ENCODE data around the gene DIAPH2.

Gene DIAPH2

GRCh38 chrX:97597954-97598353 is 913.3 kb downstream of the DIAPH2 start:
- no peaks in the 10 kb centered on the region for H3K27me3 ChIP-seq
- TF ChIP-seq CTCF (IDR thresholded peaks at IDR 0.05) = no peak
- no peaks in the 10 kb centered on the region for H3K9me3 ChIP-seq
- no peak overlapping the region for H3K4me3 ChIP-seq (ENCODE audit: low read depth in 1 of 2, low read length in 1 of 2)
- no peaks in the 10 kb centered on the region for H3K36me3 ChIP-seq
- no peak overlapping the region for H3K27ac ChIP-seq
- H3K4me1 ChIP-seq (ENCODE audit: control insufficient read depth in 1 of 2, insufficient read depth in 1 of 2, low read depth in 1 of 2, low read length in 1 of 2) = no peaks in the 10 kb centered on the region

GRCh38 chrX:97602465-97603258 is 918.0 kb downstream of the DIAPH2 start:
- Histone ChIP-seq H3K27ac (no peak overlapping the region), H3K9me3 (no peaks in the 10 kb centered on the region), H3K4me3 (ENCODE audit: low read depth in 1 of 2, low read length in 1 of 2) (no peak overlapping the region), H3K36me3 (no peaks in the 10 kb centered on the region), H3K4me1 (ENCODE audit: control insufficient read depth in 1 of 2, insufficient read depth in 1 of 2, low read depth in 1 of 2, low read length in 1 of 2) (no peaks in the 10 kb centered on the region), H3K27me3 (no peaks in the 10 kb centered on the region)
- TF ChIP-seq CTCF (IDR thresholded peaks at IDR 0.05) = no peak

- H3K9me3 ChIP-seq = no peaks in the 10 kb centered on the region
- no peak overlapping the region for H3K27ac ChIP-seq
- no peak for TF ChIP-seq CTCF (IDR thresholded peaks at IDR 0.05)
- H3K4me1 ChIP-seq (ENCODE audit: control insufficient read depth in 1 of 2, insufficient read depth in 1 of 2, low read depth in 1 of 2, low read length in 1 of 2) = no peaks in the 10 kb centered on the region
- H3K36me3 ChIP-seq = no peaks in the 10 kb centered on the region
- no peak overlapping the region for H3K4me3 ChIP-seq (ENCODE audit: low read depth in 1 of 2, low read length in 1 of 2)
- no peaks in the 10 kb centered on the region for H3K27me3 ChIP-seq
These were observed 920.6 kb downstream of the DIAPH2 start for GRCh38 chrX:97605271-97605670.

- Histone ChIP-seq H3K9me3 (no peaks in the 10 kb centered on the region), H3K27me3 (no peaks in the 10 kb centered on the region), H3K4me3 (ENCODE audit: low read depth in 1 of 2, low read length in 1 of 2) (no peak overlapping the region), H3K4me1 (ENCODE audit: control insufficient read depth in 1 of 2, insufficient read depth in 1 of 2, low read depth in 1 of 2, low read length in 1 of 2) (no peaks in the 10 kb centered on the region), H3K36me3 (no peaks in the 10 kb centered on the region), H3K27ac (no peak overlapping the region)
- TF ChIP-seq CTCF (IDR thresholded peaks at IDR 0.05) = no peak
These were observed 924.7 kb downstream of the DIAPH2 start for GRCh38 chrX:97609357-97609756.

GRCh38 chrX:97609938-97610337 is 925.3 kb downstream of the DIAPH2 start:
- Histone ChIP-seq H3K4me3 (ENCODE audit: low read depth in 1 of 2, low read length in 1 of 2) (no peak overlapping the region), H3K9me3 (no peaks in the 10 kb centered on the region), H3K27ac (no peak overlapping the region), H3K27me3 (no peaks in the 10 kb centered on the region), H3K36me3 (no peaks in the 10 kb centered on the region), H3K4me1 (ENCODE audit: control insufficient read depth in 1 of 2, insufficient read depth in 1 of 2, low read depth in 1 of 2, low read length in 1 of 2) (no peaks in the 10 kb centered on the region)
- TF ChIP-seq CTCF (IDR thresholded peaks at IDR 0.05) = no peak

Data from neutrophil (primary cell).